Caco-2 (cell line): ENCODE data around the gene PRICKLE3. TPM values are rescaled to one million over a fixed set of nuclear protein-coding genes. Genes with fewer than 3 reads are reported as not detected.
A peak's percentile ranks its signal among the peaks of the same experiment; 100 is the strongest.

Experiments used
- BruUV-seq: library from RNA; stranded (reverse); fragments of 400-500 nt; replicated peaks from 2 replicates; lab custom pipeline; 2021; lab: Mats Ljungman, UMichigan
- CTCF ChIA-PET: fragments of 300-600 bp; sonication (Branson Sonifier 250); formaldehyde crosslinking; loops from one replicate; lab custom pipeline; 2022; ENCODE audit warnings: antibody characterized with exemption; lab: Charles Lee
- POLR2A ChIA-PET: fragments of 300-600 bp; sonication (Branson Sonifier 250); formaldehyde crosslinking; loops from one replicate; lab custom pipeline; 2022; ENCODE audit warnings: antibody characterized with exemption; lab: Charles Lee
- DNase-seq, 2 experiments: peaks; one replicate each; pipeline versions ENCODE4 v3.0.0 to v3.0.0-alpha.2; 2020 to 2022
- H3K27me3 ChIP-seq: replicated peaks from 2 replicates; pipeline ENCODE4 v1.6.0; 2011; ENCODE audit warnings: low read length; ENCODE audit not compliant: control insufficient read depth, insufficient read depth
- H3K36me3 ChIP-seq: 2 replicates; pipeline ENCODE4 v1.5.1; 2011; ENCODE audit warnings: low read length; ENCODE audit not compliant: control insufficient read depth, insufficient read depth
- H3K4me1 ChIP-seq: fragments of 250-450 bp; sonication (Bioruptor Pico); 2 replicates; pipeline ENCODE4 v1.5.1; 2020; ENCODE audit warnings: mild to moderate bottlenecking
- H3K4me3 ChIP-seq: 2 replicates; pipeline ENCODE4 v1.5.1; 2011; ENCODE audit warnings: low read depth, mild to moderate bottlenecking, control low read depth, low read length
- H3K9me3 ChIP-seq: fragments of 250-450 bp; sonication (Bioruptor Pico); 2 replicates; pipeline ENCODE4 v1.5.1; 2020; ENCODE audit warnings: mild to moderate bottlenecking, moderate library complexity
- H3K27ac Mint-ChIP-seq: one replicate; pipeline ENCODE4 v1.8.0; 2022; ENCODE audit warnings: mixed read lengths; ENCODE audit not compliant: unreplicated experiment
- H3K27me3 Mint-ChIP-seq: one replicate; pipeline ENCODE4 v1.8.0; 2022; ENCODE audit warnings: mixed read lengths; ENCODE audit not compliant: insufficient read depth, unreplicated experiment
- H3K36me3 Mint-ChIP-seq: one replicate; pipeline ENCODE4 v1.8.0; 2022; ENCODE audit warnings: mild to moderate bottlenecking, mixed read lengths; ENCODE audit not compliant: insufficient read depth, unreplicated experiment
- H3K4me1 Mint-ChIP-seq: one replicate; pipeline ENCODE4 v1.8.0; 2022; ENCODE audit warnings: low read depth, mixed read lengths; ENCODE audit not compliant: unreplicated experiment
- H3K4me3 Mint-ChIP-seq: one replicate; pipeline ENCODE4 v1.8.0; 2022; ENCODE audit warnings: mild to moderate bottlenecking, moderate library complexity, mixed read lengths; ENCODE audit not compliant: unreplicated experiment
- H3K9me3 Mint-ChIP-seq: one replicate; pipeline ENCODE4 v1.8.0; 2022; ENCODE audit warnings: mixed read lengths; ENCODE audit not compliant: unreplicated experiment
- CTCF ChIP-seq, 2 experiments: fragments of 200-600 bp in 1 of 2; IDR thresholded peaks; 1 replicate in 1 of 2; 2 replicates in 1 of 2; pipeline versions ENCODE4 v1.5.1 to v1.8.0; 2011 to 2022; ENCODE audit warnings: antibody characterized with exemption in 1 of 2, control low read depth in 1 of 2, inconsistent platforms in 1 of 2, low read depth in 1 of 2, low read length in 1 of 2, mild to moderate bottlenecking in 1 of 2, moderate library complexity in 1 of 2; ENCODE audit not compliant: insufficient read depth in 1 of 2, severe bottlenecking in 1 of 2, unreplicated experiment in 1 of 2
- intact Hi-C: fragments of 100-400 bp; cut with micrococcal nuclease; formaldehyde crosslinking; loops from one replicate; pipeline ENCODE4 v1.10.0; 2022; ENCODE audit not compliant: unreplicated experiment
- total RNA-seq: library from RNA; stranded (reverse); gene quantifications from 2 replicates; pipeline ENCODE4 v1.2.3, GENCODE V29; 2022

Gene PRICKLE3
- total RNA-seq, 1 experiment from 2014 or later, result 8.4 TPM

- H3K4me3 ChIP-seq, result no peak overlapping the region
- BruUV-seq, result no TSS peak
- no peaks in the 10 kb centered on the region for H3K27me3 ChIP-seq
- Mint-ChIP-seq H3K9me3 (no peaks in the 10 kb centered on the region), H3K27me3 (no peaks in the 10 kb centered on the region), H3K4me3 (peak overlapping the region; percentile 73), H3K36me3 (peaks cover 9% of the 10 kb centered on the region), H3K27ac (peak overlapping the region; percentile 89), H3K4me1 (peaks cover 7% of the 10 kb centered on the region)
- ChIA-PET CTCF (no interaction called here), POLR2A (interaction anchor here (0.6 kb wide), 1 partner anchor 118 kb away, joined by 3 read pairs; no protein-coding TSS in a partner anchor)
- intact Hi-C loops, result loop anchor here (1.0 kb wide), 2 partner anchors 41 to 121 kb away; partner anchors contain the start of genes GPKOW and TFE3
- no peak for TF ChIP-seq CTCF (IDR thresholded peaks at IDR 0.05; ENCODE audit: insufficient read depth in 1 of 2, low read depth in 1 of 2, low read length in 1 of 2, severe bottlenecking in 1 of 2, unreplicated experiment in 1 of 2)
- H3K36me3 ChIP-seq, result no peaks in the 10 kb centered on the region
- no peaks in the 10 kb centered on the region for H3K4me1 ChIP-seq
- H3K9me3 ChIP-seq, result no peaks in the 10 kb centered on the region
- DNase-seq, result no peak
Measured at GRCh38 chrX:49164589-49165360, 21.4 kb downstream of the PRICKLE3 start.

- H3K9me3 Mint-ChIP-seq, result no peaks in the 10 kb centered on the region
- POLR2A ChIA-PET, result no interaction called here
Measured at GRCh38 chrX:49163555-49164419, 22.4 kb downstream of the PRICKLE3 start.

More at GRCh38 chrX:49163555-49164419, 22.4 kb downstream of the PRICKLE3 start:
- H3K4me3 ChIP-seq, result peak overlapping the region; percentile 41
- Mint-ChIP-seq H3K27ac (peak overlapping the region; percentile 89), H3K4me3 (peak overlapping the region; percentile 73), H3K27me3 (no peaks in the 10 kb centered on the region), H3K4me1 (peaks cover 7% of the 10 kb centered on the region), H3K36me3 (peaks cover 9% of the 10 kb centered on the region)
- BruUV-seq, result no TSS peak
- peak; percentile 88 to 89 for DNase-seq
- CTCF ChIA-PET, result interaction anchor here (0.9 to 1.1 kb wide), 2 partner anchors 27 to 84 kb away, joined by 3 read pairs; partner anchors contain the start of gene WDR45
- H3K4me1 ChIP-seq, result no peaks in the 10 kb centered on the region
- peak; percentile 25 to 53 for TF ChIP-seq CTCF (IDR thresholded peaks at IDR 0.05; ENCODE audit: insufficient read depth in 1 of 2, low read depth in 1 of 2, low read length in 1 of 2, severe bottlenecking in 1 of 2, unreplicated experiment in 1 of 2)
- no peaks in the 10 kb centered on the region for H3K27me3 ChIP-seq
- intact Hi-C loops, result loop anchor here (1.0 kb wide), 2 partner anchors 40 to 120 kb away; partner anchors contain the start of genes GPKOW and TFE3
- H3K36me3 ChIP-seq, result no peaks in the 10 kb centered on the region
- no peaks in the 10 kb centered on the region for H3K9me3 ChIP-seq
